Stimulated activated CD8-positive, alpha-beta memory T cell treated with anti-CD3 and anti-CD28 coated beads, Interleukin-15, amount 100 ng/mL, for 4 hours (primary cell): ENCODE measurements around the gene CYFIP1.

Experiments
- DNase-seq, 2 donors: peaks; one replicate each; pipeline ENCODE4 v3.0.0-alpha.2; 2020; ENCODE audit warnings: low read depth in 2 of 2

Gene CYFIP1

DNA sequence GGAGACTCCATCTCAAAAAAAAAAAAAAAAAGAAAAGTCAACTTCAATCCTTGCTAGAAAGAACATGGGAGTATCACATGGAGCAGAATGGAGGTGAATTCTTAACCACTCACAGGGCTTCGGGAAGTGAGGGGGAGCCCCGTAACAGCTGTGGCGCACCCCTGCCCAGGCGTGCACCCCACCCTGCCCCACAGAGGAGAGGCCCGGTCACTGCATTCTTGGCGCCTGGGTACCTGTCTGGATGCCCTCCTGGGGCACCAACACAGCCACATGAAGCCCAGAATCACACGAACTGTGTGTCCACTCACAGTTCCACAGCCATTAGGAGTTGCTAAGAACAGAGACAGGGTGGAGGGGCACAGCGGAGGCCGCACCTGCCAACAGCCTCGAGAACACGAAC lies 89.9 kb downstream of the CYFIP1 start:
- no peak for DNase-seq

DNA sequence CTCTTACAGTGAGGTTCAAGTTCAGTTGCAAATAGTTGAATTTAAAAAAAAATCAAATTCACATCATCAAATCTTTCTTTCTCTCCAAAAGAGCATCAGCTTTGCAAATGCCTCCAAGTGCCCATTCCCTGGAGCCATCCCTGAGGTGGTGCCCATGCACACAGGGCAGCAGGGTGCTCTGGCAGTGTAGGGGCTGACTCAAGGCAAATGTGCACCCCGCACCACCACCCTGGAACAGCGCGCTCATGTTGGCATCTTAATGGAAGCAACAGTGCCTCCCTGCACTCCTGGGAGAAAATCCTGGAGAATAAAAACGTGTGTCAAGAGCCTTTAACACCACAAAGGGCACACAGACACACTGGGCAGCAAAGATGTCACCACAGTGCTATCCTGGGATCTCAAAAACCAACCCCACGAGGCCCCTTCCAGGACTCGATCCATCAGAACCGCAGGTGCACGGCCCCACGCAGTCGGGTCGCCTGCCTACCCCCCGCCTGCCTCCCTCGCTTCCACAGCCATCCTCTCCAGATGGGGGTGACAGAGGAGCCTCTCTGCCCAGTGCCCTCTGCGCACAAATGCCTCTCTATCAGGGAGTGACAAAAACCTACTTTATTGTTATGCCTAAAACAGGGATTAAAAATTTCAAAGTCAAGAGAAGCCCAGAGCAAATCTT lies 90.9 kb downstream of the CYFIP1 start:
- DNase-seq, result no peak

DNA sequence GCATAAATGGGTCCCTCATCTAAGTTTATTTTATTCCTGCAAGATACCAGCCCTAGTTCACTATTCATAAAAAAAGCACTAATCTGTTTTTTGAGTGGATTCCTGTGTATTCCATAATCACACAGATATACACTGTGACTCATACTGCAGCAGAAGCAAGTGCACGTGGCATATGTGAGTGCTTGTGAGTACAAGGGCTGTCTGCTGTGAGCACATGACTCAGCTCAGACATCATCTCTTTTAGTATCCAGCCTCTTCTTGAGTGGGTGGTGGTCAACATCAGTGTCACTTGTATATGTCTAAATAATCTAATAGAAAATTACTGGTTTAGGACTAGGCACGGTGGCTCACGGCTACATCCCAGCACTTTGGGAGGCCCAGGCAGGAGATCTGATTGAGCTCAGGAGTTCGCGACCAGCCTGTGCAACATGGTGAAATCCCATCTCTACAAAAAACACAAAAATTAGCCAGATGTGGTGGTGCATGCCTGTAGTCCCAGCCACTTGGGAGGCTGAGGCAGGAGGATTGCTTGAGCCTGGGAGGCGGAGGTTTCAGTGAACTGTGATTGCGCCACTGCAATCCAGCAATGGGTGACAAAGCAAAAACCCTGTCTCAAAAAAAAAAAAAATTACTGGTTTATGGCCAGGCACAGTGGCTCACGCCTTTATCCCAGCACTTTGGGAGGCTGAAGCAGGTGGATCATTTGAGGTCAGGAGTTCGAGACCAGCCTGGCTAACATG lies 91.9 kb downstream of the CYFIP1 start:
- no peak for DNase-seq

DNA sequence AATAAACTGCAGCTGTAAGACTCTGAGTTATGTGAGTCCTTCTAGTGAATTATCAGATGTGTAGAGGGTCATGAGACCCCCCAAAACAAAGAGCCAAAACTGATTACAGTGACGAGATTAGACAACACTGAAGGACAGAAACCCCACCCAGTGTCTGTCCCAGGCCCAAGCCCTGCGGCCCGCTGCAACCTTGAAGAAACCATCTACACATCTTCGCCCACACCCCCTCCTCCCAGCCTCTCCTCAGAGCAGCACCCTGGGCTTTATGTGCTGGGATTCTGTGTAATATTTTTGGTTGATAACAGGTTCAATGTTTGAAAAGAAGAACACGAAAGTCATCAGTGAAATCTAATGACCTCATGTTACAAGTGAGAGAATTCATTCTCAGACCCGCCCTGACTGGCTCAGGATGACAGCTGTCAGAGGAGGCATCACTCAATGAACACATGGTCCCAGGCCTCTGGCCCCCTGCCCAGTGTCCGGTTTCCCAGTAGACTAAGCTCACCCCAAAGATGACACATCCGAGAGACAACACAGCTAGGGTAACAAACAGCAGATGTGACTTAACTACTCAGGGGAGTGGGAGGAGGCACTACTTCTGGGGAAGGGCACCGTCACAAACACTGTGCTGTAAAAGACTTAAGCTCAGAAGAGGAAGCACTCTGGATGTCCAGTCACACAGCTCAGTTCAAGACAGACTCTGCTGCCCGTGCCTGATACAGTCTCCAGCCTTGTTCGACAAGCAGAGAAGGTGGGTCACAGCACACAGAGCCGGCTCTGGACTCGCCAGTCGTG lies 92.8 kb downstream of the CYFIP1 start:
- no peak for DNase-seq

DNA sequence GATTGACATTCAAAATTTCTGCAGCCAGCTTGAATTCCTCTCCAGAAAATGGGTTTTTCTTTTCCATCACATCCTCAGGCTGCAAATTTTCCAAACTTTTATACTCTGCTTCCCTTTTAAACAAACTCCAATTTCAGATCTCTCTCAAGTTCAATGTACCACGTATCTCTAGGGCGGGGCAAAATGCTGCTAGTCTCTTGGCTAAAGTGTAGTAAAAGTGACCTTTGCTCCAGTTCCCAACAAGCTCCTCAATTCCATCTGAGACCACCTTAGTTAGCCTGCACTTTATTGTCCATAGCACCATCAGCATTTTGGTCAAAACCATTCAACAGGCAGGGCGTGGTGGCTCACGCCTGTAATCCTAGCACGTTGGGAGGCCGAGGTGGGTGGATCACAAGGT lies 95.0 kb downstream of the CYFIP1 start:
- DNase-seq, result no peak

DNA sequence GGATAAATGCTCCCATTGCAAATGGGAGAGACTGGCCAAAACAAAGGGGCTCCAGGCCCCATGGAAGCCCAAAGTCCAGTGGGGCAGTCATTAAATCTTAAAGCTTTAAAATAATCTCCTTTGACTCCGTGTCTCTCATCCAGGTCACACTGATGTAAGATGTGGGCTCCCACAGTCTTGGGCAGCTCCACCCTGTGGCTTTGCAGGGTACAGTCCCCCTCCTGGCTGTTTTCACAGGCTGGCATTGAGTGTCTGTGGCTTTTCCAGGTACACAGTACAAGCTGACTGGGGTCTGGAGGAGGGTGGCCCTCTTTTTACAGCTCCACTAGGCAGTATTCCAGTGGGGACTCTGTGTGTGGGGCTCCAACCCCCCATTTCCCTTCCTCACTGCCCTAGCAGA lies 95.8 kb downstream of the CYFIP1 start:
- DNase-seq, result no peak

DNA sequence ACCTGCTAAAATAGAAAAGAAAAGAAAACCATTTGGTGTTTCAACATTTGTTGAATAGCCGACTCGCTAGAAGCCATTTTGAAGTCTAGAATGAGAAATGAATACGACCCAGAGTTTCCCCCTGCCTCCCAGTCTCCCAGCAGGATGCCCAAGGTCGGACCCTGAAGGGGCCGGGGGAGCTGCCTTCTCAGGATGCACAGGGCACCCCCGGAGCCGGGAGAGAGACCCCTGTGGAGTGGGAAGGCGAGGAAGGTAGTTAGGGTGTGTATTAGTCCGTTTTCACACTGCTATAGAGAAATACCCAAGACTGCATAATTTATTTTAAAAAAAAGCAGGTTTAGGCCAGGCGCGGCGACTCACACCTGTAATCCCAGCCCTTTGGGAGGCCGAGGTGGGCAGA lies 97.0 kb downstream of the CYFIP1 start:
- no peak for DNase-seq

DNA sequence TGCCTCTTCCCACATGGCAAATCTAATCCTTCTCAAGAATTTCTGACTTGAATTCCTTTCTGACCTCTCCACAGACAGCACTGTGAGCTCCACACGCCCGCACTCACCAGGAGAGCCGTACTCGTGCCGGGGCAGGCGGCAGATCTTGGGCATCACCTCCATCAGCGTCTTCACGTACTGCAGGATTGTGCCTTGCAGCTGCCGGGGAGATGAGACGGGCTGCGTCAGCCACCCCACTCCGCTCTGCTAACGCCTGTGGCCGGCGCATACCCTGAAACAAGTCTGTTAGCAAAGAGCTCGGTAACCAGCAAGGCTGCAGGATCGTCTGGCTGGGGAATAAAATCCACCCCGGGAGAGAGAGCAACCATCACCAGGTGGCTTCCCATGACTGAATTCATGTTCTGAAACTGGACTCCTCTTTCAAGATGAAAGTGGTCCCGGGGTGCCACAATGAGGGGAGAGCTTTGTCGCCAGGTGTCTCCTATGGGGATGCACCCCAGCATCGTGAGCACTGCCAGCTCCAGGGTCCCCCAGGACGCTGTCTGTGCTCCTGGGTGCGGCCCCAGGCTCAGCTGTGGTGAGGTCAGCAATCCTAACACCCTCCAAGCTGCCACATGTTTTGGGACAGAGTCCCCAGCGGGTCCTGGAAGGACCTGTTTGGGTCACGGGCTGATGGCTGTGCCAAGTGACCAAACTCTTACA lies 98.3 kb downstream of the CYFIP1 start:
- DNase-seq, result no peak

DNA sequence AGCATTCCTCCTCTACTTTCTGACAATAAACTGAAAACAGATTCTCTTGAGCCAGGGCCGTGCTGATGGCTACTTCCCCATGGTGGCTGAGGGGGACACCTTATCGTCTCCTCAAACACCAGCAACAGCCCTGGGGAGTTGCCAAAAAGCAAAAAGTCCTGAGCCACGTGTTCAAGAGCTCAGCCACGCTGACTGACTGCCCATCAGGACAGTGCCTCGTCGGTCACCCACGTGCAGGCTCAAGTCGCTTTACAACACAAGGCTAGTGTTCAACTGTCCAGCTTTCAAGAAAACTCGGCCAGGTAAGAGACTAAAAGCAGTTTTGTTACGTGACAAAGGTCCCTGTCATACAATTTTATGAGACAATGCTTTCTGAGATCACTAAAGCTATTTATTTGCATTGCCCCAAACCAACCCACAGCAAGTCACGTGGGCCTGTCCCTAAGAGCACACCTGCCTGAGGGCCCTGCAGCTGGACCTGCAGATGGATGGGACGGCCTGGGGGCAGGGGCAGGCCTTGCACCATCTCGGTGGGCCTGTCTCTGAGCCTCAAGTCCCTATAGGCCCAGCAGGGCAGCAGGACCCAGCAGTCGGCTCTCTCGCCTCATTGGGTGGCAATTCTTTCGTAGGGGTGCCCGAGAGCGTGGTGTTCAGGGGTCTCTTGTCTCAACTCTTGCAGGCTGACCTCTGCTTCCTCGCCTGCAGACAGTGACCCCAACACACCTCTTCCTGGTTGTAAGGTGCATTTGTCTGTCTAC lies 99.0 kb downstream of the CYFIP1 start:
- DNase-seq, result no peak

DNA sequence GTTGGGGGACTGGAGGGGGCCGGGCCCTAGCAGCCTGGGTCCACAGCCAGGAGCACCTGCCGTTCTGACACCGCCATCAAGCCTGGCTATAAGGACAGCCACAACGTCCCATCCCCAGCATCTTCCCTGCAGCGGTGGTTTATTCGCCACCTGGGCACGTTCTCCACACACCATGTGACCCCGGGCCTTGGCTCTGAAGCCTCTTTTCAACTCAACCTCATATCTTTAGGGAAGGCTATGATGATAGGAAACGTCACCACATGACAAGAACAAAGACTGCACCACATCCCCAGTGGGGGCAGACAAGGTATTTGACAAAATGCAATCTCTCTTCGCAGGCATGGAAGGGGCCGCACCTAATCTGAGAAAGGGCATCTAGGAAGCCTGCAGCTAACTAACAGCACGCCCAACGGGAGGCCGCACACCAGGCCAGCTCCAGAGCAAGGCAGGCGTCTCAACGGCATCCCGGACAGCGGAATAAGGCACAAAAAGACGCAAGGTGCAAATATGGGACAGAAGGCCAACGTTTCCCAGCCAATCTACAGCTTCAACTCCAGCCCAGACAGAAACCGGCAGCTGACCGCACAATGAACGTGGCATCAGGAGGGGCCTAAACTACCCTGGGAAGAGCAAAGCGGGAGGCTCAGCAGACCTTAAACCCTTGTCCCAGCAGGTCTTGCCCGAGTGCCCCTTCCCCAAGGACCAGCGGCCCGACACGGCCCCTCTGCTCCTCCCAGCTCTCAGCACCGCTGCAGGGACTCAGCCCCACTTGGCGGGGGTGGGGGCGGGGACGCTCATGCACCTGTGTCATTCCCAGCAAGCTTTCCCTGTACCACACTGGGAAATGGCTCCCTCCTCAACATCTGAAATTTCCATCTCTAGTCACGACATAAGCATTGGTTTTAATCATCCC lies 99.8 kb downstream of the CYFIP1 start:
- no peak for DNase-seq

DNA sequence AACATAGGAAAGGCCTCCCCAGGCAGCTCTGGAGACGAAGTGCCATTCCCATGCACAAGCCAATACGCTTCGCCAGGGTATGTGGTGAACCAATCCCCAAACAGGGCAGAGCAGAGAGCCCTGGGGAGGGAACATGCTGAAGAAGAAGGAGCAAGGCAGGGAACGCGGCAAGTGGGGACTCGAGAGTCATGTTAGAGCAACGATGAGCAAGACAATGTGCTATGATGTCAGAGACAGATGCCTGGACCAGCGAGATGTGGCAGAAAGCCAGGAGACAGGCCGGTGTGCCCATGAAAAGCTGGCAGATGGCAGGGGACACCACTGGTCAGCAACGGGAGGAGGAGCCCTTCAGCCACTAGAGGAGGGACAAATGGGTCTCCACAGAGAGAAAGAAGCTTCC lies 102.1 kb downstream of the CYFIP1 start:
- no peak for DNase-seq

DNA sequence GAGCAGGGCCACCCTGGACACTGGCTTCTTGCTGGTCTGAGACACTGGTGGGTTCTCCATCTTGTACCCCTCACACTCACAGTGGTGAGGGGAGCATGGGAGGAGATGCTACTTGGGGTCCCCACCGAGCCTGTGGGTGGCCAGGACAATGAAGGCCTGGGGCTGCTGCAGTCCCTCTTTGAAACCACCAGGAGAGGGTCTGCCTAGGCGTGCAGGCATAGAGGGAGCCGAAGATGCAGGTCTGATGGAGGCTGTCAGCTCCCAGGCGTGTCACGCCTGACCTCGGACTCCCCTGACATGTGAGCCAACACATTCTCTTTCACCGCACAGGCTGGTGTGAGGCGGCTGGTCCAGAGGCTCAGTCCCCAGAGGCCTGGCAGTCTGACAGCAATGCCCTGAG lies 102.6 kb downstream of the CYFIP1 start:
- no peak for DNase-seq

DNA sequence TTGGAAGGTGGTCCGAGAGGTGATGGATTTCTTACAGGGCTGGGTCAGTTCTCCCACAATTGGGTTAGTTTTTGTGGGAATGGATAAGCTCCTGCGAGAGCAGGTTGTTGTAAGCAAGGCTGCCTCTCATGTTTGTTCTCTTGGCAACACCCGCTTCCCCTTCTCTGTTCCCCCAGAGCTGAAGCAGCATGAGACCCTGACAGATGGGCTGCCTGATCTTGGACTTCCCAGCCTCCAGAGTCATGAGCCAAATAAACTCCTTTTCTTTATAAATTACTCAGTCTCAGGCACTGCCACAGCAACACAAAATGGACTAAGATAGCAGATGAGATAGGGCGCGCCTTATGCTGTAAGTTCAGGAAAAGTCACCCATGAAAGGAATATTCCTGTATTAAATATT lies 103.1 kb downstream of the CYFIP1 start:
- no peak for DNase-seq

DNA sequence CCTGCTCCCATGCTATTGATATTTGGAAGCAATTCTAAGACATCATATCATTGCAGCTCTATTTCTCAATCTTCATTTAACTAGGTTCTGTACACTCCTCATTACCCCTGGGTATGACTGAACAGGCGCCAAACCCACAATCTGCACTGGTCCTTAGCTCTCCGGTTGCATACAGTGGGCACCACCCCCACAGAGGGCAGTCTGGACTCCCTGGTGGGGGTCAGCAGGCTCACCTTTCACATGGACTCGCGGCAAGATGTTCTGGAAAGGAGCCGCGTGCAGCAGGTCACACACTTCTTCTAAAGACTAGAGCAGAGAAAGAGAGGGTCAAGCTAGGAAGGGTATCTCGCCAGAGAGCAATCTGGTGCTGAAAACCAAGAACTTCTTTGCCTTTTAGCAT lies 105.2 kb downstream of the CYFIP1 start:
- no peak for DNase-seq

DNA sequence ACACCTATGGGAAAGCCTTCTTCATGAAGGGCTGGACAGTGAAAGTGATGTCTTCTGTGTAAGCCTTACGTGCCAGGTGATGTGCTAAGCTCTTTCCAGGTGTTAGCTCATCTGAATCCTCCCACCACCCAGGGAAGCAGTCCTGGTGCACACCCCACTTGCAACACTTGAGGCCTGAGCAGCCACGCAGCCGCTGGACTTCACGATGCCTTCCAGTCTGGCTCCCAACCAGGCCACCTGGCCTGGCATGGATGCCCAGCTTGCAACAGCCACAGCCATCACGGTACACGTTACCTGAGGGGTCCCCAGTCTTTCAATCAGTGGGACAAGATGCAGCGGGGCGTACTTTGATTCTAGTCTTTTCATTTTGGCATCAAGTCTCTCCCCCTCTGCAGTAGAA lies 105.9 kb downstream of the CYFIP1 start:
- no peak for DNase-seq

DNA sequence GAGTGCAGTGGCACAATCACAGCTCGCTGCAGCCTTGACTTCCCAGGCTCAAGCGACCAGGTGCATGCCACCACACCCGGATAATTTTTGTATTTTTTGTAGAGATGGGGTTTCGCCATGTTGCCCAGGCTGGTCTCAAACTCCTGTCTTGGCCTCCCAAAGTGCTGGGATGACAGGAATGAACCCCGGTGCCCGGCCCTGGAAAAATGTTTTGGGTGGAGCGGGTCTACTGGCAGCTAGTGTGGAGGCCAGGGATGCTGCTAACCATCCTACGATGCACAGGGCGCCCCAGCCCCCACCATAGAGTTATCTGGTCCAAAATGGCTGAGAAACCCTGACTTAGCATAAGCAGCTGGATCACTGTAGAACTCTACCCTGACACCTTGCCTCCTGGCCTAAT lies 106.3 kb downstream of the CYFIP1 start:
- DNase-seq, result no peak

DNA sequence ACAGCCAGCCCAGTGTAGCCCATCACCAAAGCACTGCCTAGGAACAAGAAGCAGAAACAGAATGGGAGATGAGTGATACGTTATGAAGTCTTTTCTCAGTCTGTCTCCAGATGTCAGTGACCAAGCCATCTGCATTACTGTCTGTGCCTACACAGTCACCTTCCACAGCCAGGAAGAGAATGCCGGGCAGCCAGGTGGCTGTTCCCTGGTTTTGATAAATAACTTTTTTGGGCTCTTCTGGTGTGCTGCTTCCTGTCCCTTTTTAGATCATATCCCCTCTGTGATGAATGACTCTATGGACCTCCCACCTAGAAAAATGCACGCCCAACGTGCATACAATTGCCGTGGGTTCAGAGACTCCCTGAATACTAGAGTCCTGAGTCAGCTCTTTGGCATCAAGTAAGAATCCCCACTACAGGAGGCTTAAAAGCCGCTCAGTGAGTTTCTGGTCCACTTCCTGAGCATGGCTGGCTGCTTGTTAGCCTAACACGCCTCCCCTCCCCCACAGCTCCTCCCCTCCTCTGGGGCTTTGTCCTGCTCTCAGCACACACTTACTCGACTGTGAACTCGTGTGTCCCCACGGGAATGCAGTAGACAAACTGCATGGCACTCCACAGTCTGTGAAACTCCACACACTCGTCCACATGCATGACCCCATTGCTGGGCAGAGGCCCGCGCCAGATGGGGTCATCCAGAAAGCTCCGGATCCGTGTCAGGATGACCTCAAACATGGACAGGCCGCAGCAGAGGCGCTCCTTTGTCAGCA lies 107.0 kb downstream of the CYFIP1 start:
- no peak for DNase-seq

DNA sequence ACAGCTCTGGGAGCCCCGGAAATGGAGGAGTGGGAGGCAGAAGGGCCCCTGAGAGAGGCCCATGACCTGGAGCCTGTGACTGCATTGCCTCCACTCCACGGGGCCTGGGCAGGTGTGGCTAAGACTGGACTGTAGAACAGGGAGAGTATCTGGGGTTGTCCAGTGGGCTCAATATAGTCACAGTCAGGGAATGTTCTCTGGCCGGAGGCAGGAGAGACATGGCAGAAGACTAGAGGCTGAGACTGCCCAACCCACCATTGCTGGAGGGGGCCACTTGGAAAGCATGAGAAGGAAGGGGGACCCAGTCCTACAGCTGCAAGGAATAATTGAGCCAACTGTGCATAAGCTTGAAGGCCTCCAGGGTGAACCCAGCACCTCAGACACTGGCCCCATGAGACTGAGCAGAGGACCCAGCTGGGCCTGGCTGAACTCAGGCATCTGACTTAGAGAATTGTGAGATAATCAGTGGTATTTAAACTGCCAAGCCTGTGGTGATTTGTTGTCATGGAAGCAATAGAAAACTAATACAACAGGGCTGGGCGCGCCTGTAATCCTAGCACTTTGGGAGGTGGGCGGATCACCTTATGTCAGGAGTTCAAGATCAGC lies 108.6 kb downstream of the CYFIP1 start:
- DNase-seq, result no peak

DNA sequence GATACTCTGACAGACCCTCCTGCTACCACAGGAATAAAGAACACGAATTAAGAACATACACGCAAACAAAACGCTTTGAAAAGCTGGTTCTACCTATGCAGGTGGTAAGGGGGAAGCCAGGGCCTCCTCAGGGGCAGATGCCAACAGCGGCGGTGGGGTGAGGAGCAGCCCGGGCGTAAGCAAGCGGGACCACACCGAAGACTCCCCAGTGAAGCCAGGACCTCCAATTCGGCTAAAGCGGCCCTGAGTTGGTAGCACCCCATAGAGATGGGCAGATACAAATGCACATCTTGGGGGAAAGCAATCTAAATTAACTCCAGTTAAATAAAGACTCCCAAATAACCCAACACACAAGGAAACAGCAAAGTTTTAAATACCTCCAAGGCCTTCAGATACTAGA lies 109.3 kb downstream of the CYFIP1 start:
- no peak for DNase-seq
